Endothelial cell of umbilical vein (primary cell): Measurements from ENCODE around the gene CRK. TPM values are rescaled to one million over a fixed set of nuclear protein-coding genes. Genes with fewer than 3 reads are reported as not detected.
A peak's percentile ranks its signal among the peaks of the same experiment; 100 is the strongest.

Experiments used
- BruUV-seq: library from RNA; stranded (reverse); fragments of 400-500 nt; replicated peaks from 2 replicates; lab custom pipeline; 2021; lab: Mats Ljungman, UMichigan
- CTCF ChIA-PET: fragments of 300-600, 350-600 bp; sonication (Branson Sonifier 250); formaldehyde crosslinking; loops from one replicate; lab custom pipeline; 2021; ENCODE audit warnings: antibody characterized with exemption, inconsistent platforms; lab: Charles Lee
- POLR2A ChIA-PET: fragments of 300-600, 350-600 bp; sonication (Branson Sonifier 250); formaldehyde crosslinking; loops from one replicate; lab custom pipeline; 2021; ENCODE audit warnings: antibody characterized with exemption, inconsistent platforms; lab: Charles Lee
- DNase-seq: peaks from one replicate; pipeline ENCODE4 v3.0.0-alpha.2; 2011; ENCODE audit warnings: low read depth, low spot score
- FAIRE-seq: peaks from 2 replicates; lab custom pipeline; 2011; peaks lifted over from hg19 to GRCh38; lab: Jason Lieb, UNC
- H2AFZ ChIP-seq: 2 replicates; pipeline ENCODE4 v1.6.0; 2012; ENCODE audit warnings: low read depth, low read length, control low read depth, inconsistent platforms
- H3K27ac ChIP-seq: 2 replicates; pipeline ENCODE4 v1.5.1; 2011; ENCODE audit warnings: low read depth, mild to moderate bottlenecking, control low read depth, low read length, moderate library complexity; ENCODE audit not compliant: insufficient read depth
- H3K27me3 ChIP-seq, 2 experiments: 2 replicates each; pipeline versions ENCODE4 v1.6.0 to v1.6.1; 2011; ENCODE audit warnings: low read length in 2 of 2, mixed read lengths in 1 of 2; ENCODE audit not compliant: control insufficient read depth in 2 of 2, insufficient read depth in 2 of 2
- H3K36me3 ChIP-seq, 2 experiments: 2 replicates in 1 of 2; 3 replicates in 1 of 2; pipeline ENCODE4 v1.5.1; 2011; ENCODE audit warnings: low read length in 2 of 2, mild to moderate bottlenecking in 1 of 2, moderate library complexity in 1 of 2; ENCODE audit not compliant: control insufficient read depth in 2 of 2, insufficient read depth in 2 of 2; ENCODE audit errors: extremely low read depth in 1 of 2
- H3K4me1 ChIP-seq: 3 replicates; pipeline ENCODE4 v1.5.1; 2011; ENCODE audit warnings: mild to moderate bottlenecking, low read length; ENCODE audit not compliant: control insufficient read depth, insufficient read depth; ENCODE audit errors: extremely low read depth
- H3K4me2 ChIP-seq: 2 replicates; pipeline ENCODE4 v1.6.1; 2011; ENCODE audit warnings: low read length, control low read depth, mixed read lengths; ENCODE audit not compliant: insufficient read depth
- H3K4me3 ChIP-seq, 3 experiments: fragments of 200-600 bp in 1 of 3; sonication (generic), shearing (Covaris generic) in 1 of 3; replicated peaks in 1 of 3; 2 replicates each; pipeline ENCODE4 v1.5.1; 2011 to 2016; ENCODE audit warnings: control low read depth in 3 of 3, low read length in 3 of 3, mild to moderate bottlenecking in 2 of 3, inconsistent platforms in 1 of 3, low read depth in 1 of 3, moderate library complexity in 1 of 3; ENCODE audit not compliant: insufficient read depth in 1 of 3
- H3K79me2 ChIP-seq: 2 replicates; pipeline ENCODE4 v1.6.0; 2012; ENCODE audit warnings: low read length, inconsistent platforms; ENCODE audit not compliant: control insufficient read depth, insufficient read depth
- H3K9ac ChIP-seq: replicated peaks from 2 replicates; pipeline ENCODE3; 2011; ENCODE audit warnings: low read length, control low read depth; ENCODE audit not compliant: insufficient read depth; ENCODE audit errors: extremely low read depth
- H3K9me1 ChIP-seq: replicated peaks from 3 replicates; pipeline ENCODE4 v1.6.0; 2011; ENCODE audit warnings: mild to moderate bottlenecking, low read length; ENCODE audit not compliant: control insufficient read depth, insufficient read depth; ENCODE audit errors: extremely low read depth
- H3K9me3 ChIP-seq: replicated peaks from 2 replicates; pipeline ENCODE4 v1.5.1; 2012; ENCODE audit warnings: low read length, inconsistent platforms; ENCODE audit not compliant: control insufficient read depth, insufficient read depth
- H4K20me1 ChIP-seq: replicated peaks from 2 replicates; pipeline ENCODE3; 2011; ENCODE audit warnings: mild to moderate bottlenecking, low read length; ENCODE audit not compliant: control insufficient read depth, insufficient read depth; ENCODE audit errors: extremely low read depth
- CTCF ChIP-seq, 2 donors: IDR thresholded peaks; 1 replicate in 1 of 2; 2 replicates in 1 of 2; pipeline ENCODE4 v1.5.1; 2011; ENCODE audit warnings: low read length in 2 of 2, mild to moderate bottlenecking in 2 of 2, moderate library complexity in 2 of 2, control low read depth in 1 of 2, inconsistent platforms in 1 of 2, low read depth in 1 of 2; ENCODE audit not compliant: insufficient read depth in 1 of 2; ENCODE audit errors: extremely low read depth in 1 of 2
- EZH2 ChIP-seq: IDR thresholded peaks from 2 replicates; pipeline ENCODE4 v1.6.1; 2012; ENCODE audit warnings: borderline replicate concordance, low read depth, mild to moderate bottlenecking, moderate library complexity, low read length, inconsistent platforms; ENCODE audit not compliant: severe bottlenecking
- FOS ChIP-seq: IDR thresholded peaks from 2 replicates; pipeline ENCODE4 v1.6.1; 2011; ENCODE audit warnings: mild to moderate bottlenecking, low read length, moderate library complexity, borderline replicate concordance; ENCODE audit not compliant: insufficient read depth
- GATA2 ChIP-seq: IDR thresholded peaks from 2 replicates; pipeline ENCODE4 v1.7.0; 2011; ENCODE audit warnings: low read depth, mild to moderate bottlenecking, moderate library complexity, mixed read lengths, low read length; ENCODE audit not compliant: insufficient read length, insufficient read depth
- JUN ChIP-seq: IDR thresholded peaks from 2 replicates; pipeline ENCODE4 v1.6.1; 2011; ENCODE audit warnings: borderline replicate concordance, low read depth; ENCODE audit not compliant: insufficient read length, insufficient read depth
- MAX ChIP-seq: IDR thresholded peaks from 2 replicates; pipeline ENCODE4 v1.6.1; 2011; ENCODE audit not compliant: insufficient read depth, insufficient read length
- MYC ChIP-seq: IDR thresholded peaks from one replicate; pipeline ENCODE4 v1.6.1; 2011; ENCODE audit warnings: mild to moderate bottlenecking, low read depth, low read length
- POLR2A ChIP-seq: IDR thresholded peaks from 2 replicates; pipeline ENCODE4 v1.6.1; 2012; ENCODE audit warnings: low read depth, mild to moderate bottlenecking, control low read depth, low read length
- POLR2AphosphoS5 ChIP-seq: IDR thresholded peaks from 2 replicates; pipeline ENCODE4 v1.6.1; 2012; ENCODE audit warnings: low read depth, mild to moderate bottlenecking, control low read depth, low read length, moderate library complexity; ENCODE audit not compliant: insufficient read depth
- dilution Hi-C: fragments of 300-500 bp; cut with MboI; formaldehyde crosslinking; loops from one replicate; pipeline ENCODE4 v1.15.0; 2019; ENCODE audit warnings: low sequenced_read_pairs; ENCODE audit not compliant: extremely low pct_ligation_motif_present
- intact Hi-C: fragments of 100-400 bp; cut with micrococcal nuclease; formaldehyde crosslinking; loops from one replicate; pipeline ENCODE4 v1.10.0; 2022
- polyA plus RNA-seq, 4 experiments: library from polyadenylated mRNA; depleted of rRNA in 3 of 4; stranded (reverse) in 3 of 4; unstranded in 1 of 4; fragments of >200 nt; gene quantifications; 2 replicates each; pipeline versions ENCODE4 v1.2.1 to v1.2.3, GENCODE V29; 2011 to 2012; ENCODE audit warnings: missing spikeins in 1 of 4
- total RNA-seq: library from RNA; stranded (reverse); gene quantifications from 2 replicates; pipeline ENCODE4 v1.2.3, GENCODE V29; 2021

The CRK gene
- total and polyA plus RNA-seq, 2 donors (not counting 3 experiments of a cell fraction or from before 2014, with no cell fraction given) = 52.8 to 67.2 TPM

- H2AFZ ChIP-seq = no peak overlapping the region
- H3K4me2 ChIP-seq = no peak overlapping the region
- FAIRE-seq (peak; percentile 61), DNase-seq (no peak)
- intact Hi-C loops (no loop called here), dilution Hi-C loops (no loop called here)
- BruUV-seq = no TSS peak
- H3K27me3 ChIP-seq = no peaks in the 10 kb centered on the region
- H3K27ac ChIP-seq = no peak overlapping the region
- no peak for TF ChIP-seq EZH2
- TF ChIP-seq CTCF (IDR thresholded peaks at IDR 0.05; ENCODE audit: extremely low read depth in 1 of 2, insufficient read depth in 1 of 2, low read depth in 1 of 2, low read length in 2 of 2) = no peak
- TF ChIP-seq JUN = no peak
- TF ChIP-seq MYC = no peak
- no peak for TF ChIP-seq POLR2A
- no peak for TF ChIP-seq MAX
- TF ChIP-seq FOS = no peak
- TF ChIP-seq POLR2AphosphoS5 = no peak
- no peak for TF ChIP-seq GATA2
- no peaks in the 10 kb centered on the region for H3K79me2 ChIP-seq
- no peaks in the 10 kb centered on the region for H3K9me3 ChIP-seq
- peaks cover 0 to 14% of the 10 kb centered on the region in 2 experiments for H3K36me3 ChIP-seq
- no peaks in the 10 kb centered on the region for H3K9me1 ChIP-seq
- no peak overlapping the region for H3K4me3 ChIP-seq
- CTCF ChIA-PET = interaction anchor here (1.1 to 6.0 kb wide), 3 partner anchors 10 to 97 kb away, joined by 3 to 30 read pairs (median 18); partner anchors contain the start of gene INPP5K
- POLR2A ChIA-PET = no interaction called here
- no peaks in the 10 kb centered on the region for H4K20me1 ChIP-seq
- peaks cover 16% of the 10 kb centered on the region for H3K4me1 ChIP-seq
- H3K9ac ChIP-seq = no peak overlapping the region
Measured at GRCh38 chr17:1462164-1463112, 6.4 kb upstream of the CRK start.
